ENCODE results near the gene PARP14.
A peak's percentile ranks its signal among the peaks of the same experiment; 100 is the strongest.
"Not testable (repeated sequence)": the region's sequence is repeated elsewhere in the genome, so short reads cannot be mapped to it uniquely, and the experiment has no call there.

The PARP14 gene

GRCh38 chr3:122739172-122739571 lies 58.5 kb downstream of the PARP14 start:
- no peak overlapping the region for H3K27ac ChIP-seq
- no peak for TF ChIP-seq CTCF (conservative IDR thresholded peaks at IDR 0.05)

GRCh38 chr3:122742234-122742633 lies 61.6 kb downstream of the PARP14 start:
- no peak overlapping the region for H3K27ac ChIP-seq
- no peak for TF ChIP-seq CTCF (conservative IDR thresholded peaks at IDR 0.05)

- no peak overlapping the region for H3K27ac ChIP-seq
- no peak for TF ChIP-seq CTCF (conservative IDR thresholded peaks at IDR 0.05)
These were observed 63.0 kb downstream of the PARP14 start for GRCh38 chr3:122743581-122744120.

GRCh38 chr3:122745369-122746021 lies 64.9 kb downstream of the PARP14 start:
- no peak for TF ChIP-seq CTCF (conservative IDR thresholded peaks at IDR 0.05)
- H3K27ac ChIP-seq = peak overlapping the region; percentile 64

GRCh38 chr3:122747295-122747694 lies 66.7 kb downstream of the PARP14 start:
- not testable (repeated sequence) for H3K27ac ChIP-seq

- H3K27ac ChIP-seq = no peak overlapping the region
- TF ChIP-seq CTCF (conservative IDR thresholded peaks at IDR 0.05) = no peak
These were observed 67.7 kb downstream of the PARP14 start for GRCh38 chr3:122748347-122748746.

GRCh38 chr3:122754929-122755328 lies 74.3 kb downstream of the PARP14 start:
- H3K27ac ChIP-seq = no peak overlapping the region
- peak; percentile 47 for TF ChIP-seq CTCF (conservative IDR thresholded peaks at IDR 0.05)

- no peak for TF ChIP-seq CTCF (conservative IDR thresholded peaks at IDR 0.05)
- H3K27ac ChIP-seq = no peak overlapping the region
These were observed 74.9 kb downstream of the PARP14 start for GRCh38 chr3:122755491-122755890.
